ENCODE data around the gene EXOSC5. TPM values are rescaled to one million over a fixed set of nuclear protein-coding genes. Genes with fewer than 3 reads are reported as not detected.
"Not testable (repeated sequence)": the region's sequence is repeated elsewhere in the genome, so short reads cannot be mapped to it uniquely, and the experiment has no call there.

EXOSC5 gene
- total RNA-seq, 1 experiment from 2014 or later, result 25.2 TPM

DNA sequence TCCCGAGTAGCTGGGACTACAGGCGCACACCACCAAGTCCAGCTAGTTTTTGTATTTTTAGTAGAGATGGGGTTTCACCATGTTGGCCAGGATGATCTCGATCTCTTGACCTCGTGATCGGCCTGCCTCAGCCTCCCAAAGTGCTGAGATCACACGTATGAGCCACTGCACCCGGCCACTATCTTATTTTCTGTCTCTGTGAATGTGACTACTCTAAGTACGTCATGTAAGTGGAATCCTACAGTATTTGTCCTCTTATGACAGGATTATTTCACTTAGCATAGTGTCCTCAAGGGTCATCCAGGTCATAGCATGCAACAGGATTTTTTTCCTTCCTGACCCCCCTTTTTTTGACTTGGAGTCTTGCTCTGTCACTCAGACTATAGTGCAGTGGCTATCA is 25.6 kb downstream of the EXOSC5 start:
- CTCF ChIA-PET, result no interaction called here

DNA sequence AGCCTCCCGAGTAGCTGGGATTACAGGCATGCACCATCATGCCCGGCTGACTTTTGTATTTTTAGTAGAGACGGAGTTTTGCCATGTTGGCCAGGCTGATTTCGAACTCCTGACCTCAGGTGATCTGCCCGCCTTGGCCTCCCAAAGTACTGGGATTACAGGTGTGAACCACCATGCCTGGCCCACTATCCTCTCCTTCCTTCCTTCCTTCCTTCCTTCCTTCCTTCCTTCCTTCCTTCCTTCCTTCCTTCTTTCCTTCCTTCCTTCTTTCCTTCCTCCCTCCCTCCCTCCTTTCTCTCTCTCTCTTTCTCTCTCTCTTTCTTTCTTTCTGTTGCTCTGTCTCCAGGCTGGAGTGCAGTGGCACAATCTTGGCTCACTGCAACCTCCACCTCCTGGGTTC is 26.0 kb downstream of the EXOSC5 start:
- DNase-seq (ENCODE audit: low read depth, low spot score); H3K27me3 ChIP-seq (ENCODE audit: control insufficient read depth, insufficient read depth, low read length); H3K4me1 ChIP-seq (ENCODE audit: control insufficient read depth, insufficient read depth, low read length); intact Hi-C loops (cut with micrococcal nuclease; ENCODE audit: unreplicated experiment); H3K27ac ChIP-seq (ENCODE audit: low read length); H3K4me3 ChIP-seq (ENCODE audit: low read depth in 2 of 2, low read length in 2 of 2); H3K36me3 ChIP-seq (ENCODE audit: control insufficient read depth, insufficient read depth, low read length); ATAC-seq; in situ Hi-C loops (cut with HindIII; ENCODE audit: low pct_unique_long_range_greater_than_20kb, low sequenced_read_pairs); BruUV-seq (replicated peaks); H3K9me3 ChIP-seq (ENCODE audit: control insufficient read depth, insufficient read depth, low read depth, low read length); CTCF ChIA-PET: not testable (repeated sequence)
- POLR2A ChIA-PET, result interaction anchor here (0.7 kb wide), 1 partner anchor 15 kb away, joined by 6 read pairs; no protein-coding TSS in a partner anchor

More for the DNA sequence above, 25.6 kb downstream of the EXOSC5 start:
- POLR2A ChIA-PET, result interaction anchor here (0.7 kb wide), 1 partner anchor 15 kb away, joined by 6 read pairs; no protein-coding TSS in a partner anchor
- Histone ChIP-seq H3K4me1 (ENCODE audit: control insufficient read depth, insufficient read depth, low read length) (peaks cover 4% of the 10 kb centered on the region; the same call in 1 of the 2 replicates), H3K4me3 (ENCODE audit: low read depth in 2 of 2, low read length in 2 of 2) (no peak overlapping the region), H3K9me3 (ENCODE audit: control insufficient read depth, insufficient read depth, low read depth, low read length) (no peaks in the 10 kb centered on the region), H3K27ac (ENCODE audit: low read length) (no peak overlapping the region), H3K27me3 (ENCODE audit: control insufficient read depth, insufficient read depth, low read length) (no peaks in the 10 kb centered on the region), H3K36me3 (ENCODE audit: control insufficient read depth, insufficient read depth, low read length) (no peaks in the 10 kb centered on the region)
- no TSS peak for BruUV-seq (replicated peaks)
- intact Hi-C loops (cut with micrococcal nuclease; ENCODE audit: unreplicated experiment), result no loop called here
- DNase-seq (ENCODE audit: low read depth, low spot score) (no peak), ATAC-seq (no peak)
- TF ChIP-seq, protein P1, sequence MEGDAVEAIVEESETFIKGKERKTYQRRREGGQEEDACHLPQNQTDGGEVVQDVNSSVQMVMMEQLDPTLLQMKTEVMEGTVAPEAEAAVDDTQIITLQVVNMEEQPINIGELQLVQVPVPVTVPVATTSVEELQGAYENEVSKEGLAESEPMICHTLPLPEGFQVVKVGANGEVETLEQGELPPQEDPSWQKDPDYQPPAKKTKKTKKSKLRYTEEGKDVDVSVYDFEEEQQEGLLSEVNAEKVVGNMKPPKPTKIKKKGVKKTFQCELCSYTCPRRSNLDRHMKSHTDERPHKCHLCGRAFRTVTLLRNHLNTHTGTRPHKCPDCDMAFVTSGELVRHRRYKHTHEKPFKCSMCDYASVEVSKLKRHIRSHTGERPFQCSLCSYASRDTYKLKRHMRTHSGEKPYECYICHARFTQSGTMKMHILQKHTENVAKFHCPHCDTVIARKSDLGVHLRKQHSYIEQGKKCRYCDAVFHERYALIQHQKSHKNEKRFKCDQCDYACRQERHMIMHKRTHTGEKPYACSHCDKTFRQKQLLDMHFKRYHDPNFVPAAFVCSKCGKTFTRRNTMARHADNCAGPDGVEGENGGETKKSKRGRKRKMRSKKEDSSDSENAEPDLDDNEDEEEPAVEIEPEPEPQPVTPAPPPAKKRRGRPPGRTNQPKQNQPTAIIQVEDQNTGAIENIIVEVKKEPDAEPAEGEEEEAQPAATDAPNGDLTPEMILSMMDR (IDR thresholded peaks at IDR 0.05), result no peak
- in situ Hi-C loops (cut with HindIII; ENCODE audit: low pct_unique_long_range_greater_than_20kb, low sequenced_read_pairs), result no loop called here

DNA sequence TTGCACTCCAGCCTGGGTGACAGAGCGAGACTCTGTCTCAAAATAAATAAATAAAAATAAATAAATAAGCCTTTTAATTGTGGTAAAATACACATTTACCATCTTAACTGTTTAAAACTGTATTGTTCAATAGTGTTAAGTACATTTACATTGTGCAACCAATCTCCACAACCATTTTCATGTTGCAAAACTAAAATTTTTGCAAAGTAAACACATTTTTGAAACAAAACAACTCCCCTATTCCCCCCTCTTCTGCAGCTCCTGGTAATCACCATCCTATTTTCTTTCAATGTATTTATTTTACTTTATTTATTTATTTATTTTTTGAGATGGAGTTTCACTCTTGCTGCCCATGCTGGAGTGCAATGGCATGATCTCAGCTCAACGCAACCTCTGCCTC is 27.4 kb downstream of the EXOSC5 start:
- CTCF ChIA-PET, result no interaction called here
- no peak overlapping the region for H3K4me3 ChIP-seq (ENCODE audit: low read depth in 2 of 2, low read length in 2 of 2)
- peaks cover 4% of the 10 kb centered on the region; the same call in 1 of the 2 replicates for H3K4me1 ChIP-seq (ENCODE audit: control insufficient read depth, insufficient read depth, low read length)
- DNase-seq (ENCODE audit: low read depth, low spot score), result no peak
- POLR2A ChIA-PET, result no interaction called here
- no TSS peak for BruUV-seq (replicated peaks)
- no peaks in the 10 kb centered on the region for H3K27me3 ChIP-seq (ENCODE audit: control insufficient read depth, insufficient read depth, low read length)
- TF ChIP-seq TCF7L2 (IDR thresholded peaks at IDR 0.05; ENCODE audit: low read depth, low read length) (no peak), SIN3A (IDR thresholded peaks at IDR 0.05; ENCODE audit: borderline replicate concordance, insufficient read depth, low read depth, low read length) (no peak), POLR2AphosphoS5 (IDR thresholded peaks at IDR 0.05; ENCODE audit: low read depth, low read length) (no peak)
- TF ChIP-seq, protein P1 (IDR thresholded peaks at IDR 0.05), result no peak
- in situ Hi-C loops (cut with HindIII; ENCODE audit: low pct_unique_long_range_greater_than_20kb, low sequenced_read_pairs) (no loop called here), intact Hi-C loops (cut with micrococcal nuclease; ENCODE audit: unreplicated experiment) (no loop called here)
- H3K9me3 ChIP-seq (ENCODE audit: control insufficient read depth, insufficient read depth, low read depth, low read length), result no peaks in the 10 kb centered on the region
- H3K36me3 ChIP-seq (ENCODE audit: control insufficient read depth, insufficient read depth, low read length), result no peaks in the 10 kb centered on the region
- no peak for ATAC-seq
- no peak overlapping the region for H3K27ac ChIP-seq (ENCODE audit: low read length)

DNA sequence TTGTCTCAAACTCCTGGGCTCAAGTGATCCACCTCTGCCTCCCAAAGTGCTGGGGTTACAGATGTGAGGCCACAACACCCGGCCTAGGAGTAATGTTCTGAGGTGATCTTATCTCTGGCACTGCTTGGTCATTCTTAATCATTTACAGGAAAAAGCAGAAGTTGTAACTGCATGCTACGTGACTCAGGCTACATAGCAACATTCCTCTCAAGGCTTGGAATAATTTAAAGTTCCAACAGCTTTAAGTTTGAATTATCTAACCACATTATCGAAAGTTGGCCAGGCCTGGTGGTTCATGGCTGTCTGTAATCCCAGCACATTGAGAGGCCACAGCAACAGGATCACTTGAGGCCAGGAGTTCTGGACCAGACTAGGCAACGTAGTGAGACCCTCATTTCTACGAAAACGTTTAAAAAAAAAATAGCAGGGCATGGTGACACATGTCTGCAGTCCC is 29.3 kb downstream of the EXOSC5 start:
- Histone ChIP-seq H3K4me3 (ENCODE audit: low read depth in 2 of 2, low read length in 2 of 2) (no peak overlapping the region), H3K27ac (ENCODE audit: low read length) (no peak overlapping the region), H3K9me3 (ENCODE audit: control insufficient read depth, insufficient read depth, low read depth, low read length) (no peaks in the 10 kb centered on the region), H3K36me3 (ENCODE audit: control insufficient read depth, insufficient read depth, low read length) (no peaks in the 10 kb centered on the region), H3K27me3 (ENCODE audit: control insufficient read depth, insufficient read depth, low read length) (no peaks in the 10 kb centered on the region), H3K4me1 (ENCODE audit: control insufficient read depth, insufficient read depth, low read length) (peaks cover 3% of the 10 kb centered on the region)
- no peak for DNase-seq (ENCODE audit: low read depth, low spot score)
- TF ChIP-seq, protein P1 (IDR thresholded peaks at IDR 0.05), result no peak
- TF ChIP-seq, protein P2, sequence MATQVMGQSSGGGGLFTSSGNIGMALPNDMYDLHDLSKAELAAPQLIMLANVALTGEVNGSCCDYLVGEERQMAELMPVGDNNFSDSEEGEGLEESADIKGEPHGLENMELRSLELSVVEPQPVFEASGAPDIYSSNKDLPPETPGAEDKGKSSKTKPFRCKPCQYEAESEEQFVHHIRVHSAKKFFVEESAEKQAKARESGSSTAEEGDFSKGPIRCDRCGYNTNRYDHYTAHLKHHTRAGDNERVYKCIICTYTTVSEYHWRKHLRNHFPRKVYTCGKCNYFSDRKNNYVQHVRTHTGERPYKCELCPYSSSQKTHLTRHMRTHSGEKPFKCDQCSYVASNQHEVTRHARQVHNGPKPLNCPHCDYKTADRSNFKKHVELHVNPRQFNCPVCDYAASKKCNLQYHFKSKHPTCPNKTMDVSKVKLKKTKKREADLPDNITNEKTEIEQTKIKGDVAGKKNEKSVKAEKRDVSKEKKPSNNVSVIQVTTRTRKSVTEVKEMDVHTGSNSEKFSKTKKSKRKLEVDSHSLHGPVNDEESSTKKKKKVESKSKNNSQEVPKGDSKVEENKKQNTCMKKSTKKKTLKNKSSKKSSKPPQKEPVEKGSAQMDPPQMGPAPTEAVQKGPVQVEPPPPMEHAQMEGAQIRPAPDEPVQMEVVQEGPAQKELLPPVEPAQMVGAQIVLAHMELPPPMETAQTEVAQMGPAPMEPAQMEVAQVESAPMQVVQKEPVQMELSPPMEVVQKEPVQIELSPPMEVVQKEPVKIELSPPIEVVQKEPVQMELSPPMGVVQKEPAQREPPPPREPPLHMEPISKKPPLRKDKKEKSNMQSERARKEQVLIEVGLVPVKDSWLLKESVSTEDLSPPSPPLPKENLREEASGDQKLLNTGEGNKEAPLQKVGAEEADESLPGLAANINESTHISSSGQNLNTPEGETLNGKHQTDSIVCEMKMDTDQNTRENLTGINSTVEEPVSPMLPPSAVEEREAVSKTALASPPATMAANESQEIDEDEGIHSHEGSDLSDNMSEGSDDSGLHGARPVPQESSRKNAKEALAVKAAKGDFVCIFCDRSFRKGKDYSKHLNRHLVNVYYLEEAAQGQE (IDR thresholded peaks at IDR 0.05; ENCODE audit: insufficient read depth in 1 of 2, low read depth in 2 of 2, low read length in 1 of 2), result no peak
- TF ChIP-seq TCF7L2 (IDR thresholded peaks at IDR 0.05; ENCODE audit: low read depth, low read length) (no peak), SIN3A (IDR thresholded peaks at IDR 0.05; ENCODE audit: borderline replicate concordance, insufficient read depth, low read depth, low read length) (no peak), POLR2AphosphoS5 (IDR thresholded peaks at IDR 0.05; ENCODE audit: low read depth, low read length) (no peak)
- BruUV-seq (replicated peaks), result no TSS peak
- ChIA-PET POLR2A (no interaction called here), CTCF (no interaction called here)
- ATAC-seq, result no peak
- intact Hi-C loops (cut with micrococcal nuclease; ENCODE audit: unreplicated experiment), result no loop called here
- in situ Hi-C loops (cut with HindIII; ENCODE audit: low pct_unique_long_range_greater_than_20kb, low sequenced_read_pairs), result no loop called here

Data from Panc1 (cell line).